ENCODE results near the gene INVS.
"Not testable (repeated sequence)": the region's sequence is repeated elsewhere in the genome, so short reads cannot be mapped to it uniquely, and the experiment has no call there.

INVS gene

DNA sequence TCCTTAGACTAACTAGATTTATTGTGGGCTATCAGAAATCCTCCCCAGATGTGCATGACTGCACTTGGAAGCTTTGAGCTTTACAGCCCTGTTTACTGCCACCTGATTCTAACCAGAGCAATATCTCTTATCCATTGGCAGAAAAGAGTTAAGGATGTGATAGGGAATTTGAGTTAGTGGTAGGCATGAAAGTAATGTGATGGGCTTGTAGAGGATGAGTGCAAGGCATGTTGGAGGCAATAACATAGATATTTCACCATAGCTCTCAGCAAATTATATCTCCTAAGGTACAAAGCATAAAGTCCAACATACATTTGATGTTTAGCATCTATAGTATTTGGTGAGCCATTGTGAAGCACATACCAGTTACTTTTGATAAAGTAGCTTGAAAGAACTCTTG lies 103.8 kb downstream of the INVS start:
- no peak for DNase-seq

DNA sequence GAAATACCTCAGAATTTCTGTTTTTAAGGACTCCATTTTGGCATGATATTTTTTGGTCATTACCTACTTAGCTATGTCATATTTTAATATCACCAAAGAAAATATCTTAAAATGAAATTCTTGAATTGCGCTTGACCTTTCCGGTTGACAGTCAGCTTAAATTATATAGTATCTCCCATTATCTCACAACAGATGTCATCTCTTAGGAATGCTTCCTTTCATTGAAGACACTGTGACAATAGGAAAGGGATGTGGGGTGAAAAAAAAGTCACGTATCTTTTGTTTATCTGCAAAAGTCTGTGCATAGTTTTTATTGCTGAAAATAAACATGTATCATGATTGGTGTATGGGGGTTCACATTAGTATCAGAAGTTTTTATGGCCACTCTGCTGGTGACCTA lies 105.8 kb downstream of the INVS start:
- no peak for DNase-seq

DNA sequence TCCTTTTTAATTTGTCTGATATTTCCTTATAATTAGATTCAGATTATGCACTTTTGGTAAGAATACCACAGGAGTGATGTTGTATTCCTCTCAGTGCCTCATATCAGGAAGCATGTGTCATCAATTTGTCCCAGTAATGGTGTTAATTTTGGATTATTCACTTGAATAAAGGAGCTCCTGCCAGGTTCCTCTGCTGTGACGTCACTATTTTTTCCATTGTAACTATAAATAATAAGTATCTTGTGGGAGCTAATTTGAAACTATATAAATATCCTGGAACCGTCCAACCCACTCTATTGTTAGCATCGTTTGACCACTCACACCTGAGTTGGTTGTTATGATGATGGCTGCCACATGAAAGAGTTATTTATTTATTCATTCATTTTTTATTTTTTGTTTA lies 107.9 kb downstream of the INVS start:
- DNase-seq = no peak

DNA sequence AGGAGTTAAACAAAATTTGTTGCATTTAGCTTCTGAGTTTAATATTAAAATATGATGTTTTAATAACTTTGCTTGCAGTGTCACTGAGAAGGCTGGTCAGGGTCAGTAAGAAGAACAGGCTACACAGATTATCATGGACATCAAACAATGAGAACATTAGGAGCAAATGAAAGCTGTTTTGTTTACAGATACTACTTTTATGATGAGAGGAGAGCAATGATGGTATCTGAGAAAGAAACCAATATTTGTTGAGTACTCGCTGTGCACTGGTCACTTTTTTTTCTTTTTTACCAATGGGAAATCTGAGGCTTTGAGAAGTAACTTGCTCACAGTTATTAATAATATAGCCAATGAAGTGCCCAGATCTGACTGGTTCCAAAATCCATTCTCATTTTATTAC lies 109.6 kb downstream of the INVS start:
- DNase-seq = no peak

DNA sequence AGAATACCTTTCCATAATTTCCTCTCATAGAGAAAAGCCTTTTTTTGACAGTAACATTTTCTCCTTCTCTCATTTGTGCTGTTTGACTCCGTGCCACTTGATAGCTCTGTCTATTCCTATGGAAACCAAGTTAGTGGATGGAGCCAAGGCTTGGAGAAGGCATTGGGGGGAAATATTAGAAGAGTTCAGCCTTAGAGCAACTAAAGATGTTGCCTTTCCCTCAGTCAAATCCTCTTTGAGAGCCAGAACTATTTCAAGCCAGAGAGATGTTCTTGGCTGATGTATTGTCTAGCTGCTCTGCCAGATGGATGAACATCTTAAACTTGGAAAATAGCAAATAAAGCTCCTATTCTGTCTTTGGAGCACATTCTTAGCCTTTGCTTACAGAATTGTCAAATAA lies 112.4 kb downstream of the INVS start:
- no peak for DNase-seq

DNA sequence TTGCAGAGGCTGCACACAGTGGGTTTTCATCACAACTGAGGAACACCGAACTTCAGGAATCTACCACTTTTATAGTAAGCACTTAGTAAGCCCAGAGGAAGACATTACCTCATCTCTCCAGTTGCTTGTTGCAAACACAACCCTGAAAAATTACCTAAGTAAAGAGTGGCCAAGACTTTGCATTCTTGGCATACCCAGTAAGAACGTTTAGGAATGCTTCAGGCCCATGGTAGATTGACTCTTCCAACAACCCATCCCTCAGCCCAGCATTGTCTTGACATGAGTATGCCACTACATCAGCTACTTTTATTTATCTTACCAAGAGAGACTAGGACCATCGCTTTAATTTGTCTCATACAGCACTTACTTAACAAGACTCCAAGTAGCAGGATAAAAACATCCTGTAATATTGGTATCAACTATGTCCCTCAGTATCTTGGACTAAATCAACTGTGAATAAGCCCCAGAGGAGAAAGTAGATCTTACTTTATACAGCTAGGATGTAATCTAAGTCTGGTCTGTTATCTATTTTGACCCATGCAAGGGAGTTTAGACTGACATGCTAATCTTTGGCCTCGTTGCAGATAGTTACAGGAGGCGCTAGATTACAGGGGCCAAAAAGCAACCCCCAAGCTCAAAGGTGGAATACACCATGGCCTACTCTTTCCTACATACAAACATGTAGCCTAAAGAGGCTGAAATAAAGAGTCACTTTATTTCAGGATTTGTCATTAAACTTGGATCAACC lies 114.9 kb downstream of the INVS start:
- no peak for DNase-seq

DNA sequence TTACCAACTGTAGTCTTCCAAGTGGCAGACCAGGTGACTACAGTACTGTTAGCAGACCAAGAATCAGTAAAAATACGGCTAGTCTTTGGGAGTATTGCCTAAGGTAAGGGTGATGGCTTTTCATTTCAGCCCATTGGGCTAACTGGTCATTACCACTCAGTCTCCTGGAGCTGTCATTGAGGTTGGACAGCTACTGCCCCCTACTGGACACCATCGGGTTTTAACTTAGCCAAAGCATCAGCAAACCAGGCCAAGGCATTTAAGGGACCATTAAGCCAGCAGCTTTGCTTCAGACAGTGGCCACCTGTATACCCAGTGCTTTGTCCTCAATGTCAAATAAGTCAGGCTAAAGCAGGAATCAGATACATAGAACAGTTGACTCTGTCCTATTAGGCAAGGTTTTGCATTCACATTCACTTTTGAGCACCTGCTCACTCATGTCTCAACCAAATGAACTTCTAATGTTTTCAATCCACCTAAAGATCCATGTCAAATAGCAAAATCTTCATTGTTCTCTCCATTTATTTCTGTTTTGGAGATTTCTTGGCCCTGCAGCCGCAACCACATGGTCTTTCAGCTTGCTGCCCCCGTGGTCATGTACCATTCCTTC lies 117.2 kb downstream of the INVS start:
- no peak for DNase-seq

DNA sequence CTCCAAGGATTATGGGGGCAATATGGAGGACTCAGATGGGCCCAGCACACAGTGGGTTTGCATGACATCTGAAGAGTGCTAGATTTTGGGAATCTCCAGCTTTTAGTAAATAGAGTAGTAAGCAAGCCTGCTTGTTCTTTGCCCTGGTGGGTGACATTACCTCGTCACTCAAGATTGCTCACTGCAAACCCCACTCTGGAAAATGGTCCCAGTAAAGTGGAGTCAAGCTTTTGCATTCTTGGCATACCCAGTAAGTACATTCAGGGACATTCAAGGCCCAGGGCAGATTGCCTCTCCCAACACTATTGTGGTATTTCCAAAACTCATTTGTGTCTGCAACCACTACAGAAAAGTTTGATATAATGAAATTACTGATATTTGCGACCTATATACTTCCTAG lies 118.5 kb downstream of the INVS start:
- DNase-seq = no peak

DNA sequence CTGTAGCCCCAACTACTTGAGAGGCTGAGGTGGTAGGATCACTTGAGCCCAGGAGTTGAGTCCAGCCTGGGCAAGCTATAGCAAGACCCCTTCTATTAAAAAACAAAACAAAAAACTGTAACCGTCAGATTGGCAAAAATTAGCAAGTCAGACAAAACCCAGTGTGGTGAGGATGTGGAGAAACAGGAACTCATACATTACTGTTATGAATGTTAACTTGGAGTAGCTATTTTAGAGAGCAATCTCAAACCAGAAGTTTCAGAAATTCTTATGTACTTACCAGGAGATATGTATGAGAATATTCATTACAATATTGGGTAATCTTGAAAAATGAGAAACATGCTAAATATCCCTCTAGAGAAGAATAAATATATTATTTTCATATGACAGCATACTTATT lies 120.3 kb downstream of the INVS start:
- DNase-seq = no peak

DNA sequence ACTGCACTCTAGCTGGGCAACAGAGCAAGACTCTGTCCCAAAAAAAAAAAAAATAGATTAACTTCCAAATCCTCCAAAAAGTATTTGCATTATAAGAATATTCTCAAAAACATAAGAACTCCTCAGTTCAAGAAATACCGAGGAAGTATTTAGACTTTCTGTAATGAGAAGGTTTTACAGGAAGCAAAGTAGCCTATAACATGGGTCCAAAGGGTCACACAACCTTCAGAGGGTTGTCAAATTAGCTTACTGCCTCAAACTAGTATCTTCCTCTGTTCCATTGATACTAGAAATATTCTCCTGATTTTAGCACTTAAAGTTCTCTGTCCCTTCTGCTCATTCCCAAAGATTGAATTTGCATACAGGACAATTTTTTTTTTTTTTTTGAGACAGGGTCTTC lies 121.9 kb downstream of the INVS start:
- no peak for DNase-seq

DNA sequence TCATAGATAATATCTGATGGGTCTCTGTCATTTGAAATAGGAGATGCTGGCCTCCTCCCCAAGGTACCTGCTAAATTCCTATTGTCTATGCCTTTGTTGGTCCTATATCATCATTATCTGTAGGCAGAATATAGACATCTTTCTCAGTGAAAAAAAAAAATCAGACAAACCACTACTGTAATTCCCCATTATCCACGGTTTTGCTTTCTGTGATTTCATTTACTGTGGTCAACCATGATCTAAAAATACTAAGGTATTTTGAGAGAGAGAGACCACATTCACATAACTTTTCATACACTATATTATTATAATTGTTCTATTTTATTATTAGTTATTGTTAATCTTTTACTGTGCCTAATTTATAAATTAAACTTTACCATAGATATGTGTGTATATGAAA lies 122.5 kb downstream of the INVS start:
- DNase-seq = no peak

DNA sequence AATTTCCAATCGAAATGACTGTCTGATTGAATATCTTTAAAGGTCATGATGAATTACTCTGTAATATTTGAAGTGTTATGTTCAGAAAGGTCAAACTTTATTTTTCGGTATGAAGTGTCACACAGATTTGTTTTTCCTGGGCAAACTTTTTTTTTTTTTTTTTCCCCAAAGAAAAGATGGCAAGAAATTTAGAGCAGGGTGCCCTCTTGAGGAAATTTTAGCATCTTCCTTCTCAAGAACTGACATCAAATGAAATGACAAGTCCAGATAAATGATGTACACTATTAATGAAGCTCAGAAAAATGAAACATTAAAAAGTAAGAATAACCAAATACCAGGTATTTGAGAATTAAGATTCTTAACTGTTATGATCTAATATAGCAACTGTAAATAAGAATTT lies 123.6 kb downstream of the INVS start:
- no peak for DNase-seq

DNA sequence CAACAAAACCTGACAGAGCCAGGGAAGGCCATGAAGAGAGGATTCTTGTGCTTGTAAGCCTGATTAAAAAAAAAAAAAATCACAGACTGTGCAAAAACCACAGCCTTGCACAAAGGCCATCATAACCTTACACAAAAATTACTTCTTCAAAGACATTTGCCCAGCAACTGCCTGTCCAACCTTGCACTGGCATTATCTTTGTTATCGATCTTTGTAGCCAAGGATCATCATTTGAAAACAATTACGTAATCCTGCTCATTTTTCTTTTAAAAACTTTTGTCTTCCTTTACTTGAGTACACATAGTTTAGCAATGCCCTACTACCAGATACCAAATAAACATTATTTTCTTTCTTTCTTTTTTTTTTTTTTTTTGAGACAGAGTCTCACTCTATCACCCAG lies 128.6 kb downstream of the INVS start:
- DNase-seq = no peak

DNA sequence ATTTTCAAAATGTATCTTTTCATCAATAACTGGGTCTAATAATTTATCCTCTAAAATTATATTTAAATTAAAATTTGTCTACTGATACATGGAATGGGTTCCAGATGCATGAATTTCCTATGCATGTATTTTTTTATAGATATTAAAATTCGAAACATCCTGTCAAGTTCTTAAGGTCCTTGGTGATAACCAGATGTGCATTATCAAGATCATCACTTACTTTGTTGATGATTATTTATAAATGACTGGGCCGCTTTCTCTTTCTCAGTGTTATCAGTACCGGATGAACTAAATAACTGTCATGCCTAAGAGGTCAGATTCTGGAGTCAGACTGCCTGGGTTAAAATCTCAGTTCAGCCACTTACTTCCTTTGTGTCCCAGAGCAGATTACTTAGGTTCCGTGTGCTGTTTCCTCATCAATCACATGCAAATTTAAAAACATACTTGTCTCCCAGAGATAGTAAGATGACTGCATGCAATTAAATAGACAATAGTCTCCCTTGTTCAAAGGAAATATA lies 129.4 kb downstream of the INVS start:
- DNase-seq = no peak

DNA sequence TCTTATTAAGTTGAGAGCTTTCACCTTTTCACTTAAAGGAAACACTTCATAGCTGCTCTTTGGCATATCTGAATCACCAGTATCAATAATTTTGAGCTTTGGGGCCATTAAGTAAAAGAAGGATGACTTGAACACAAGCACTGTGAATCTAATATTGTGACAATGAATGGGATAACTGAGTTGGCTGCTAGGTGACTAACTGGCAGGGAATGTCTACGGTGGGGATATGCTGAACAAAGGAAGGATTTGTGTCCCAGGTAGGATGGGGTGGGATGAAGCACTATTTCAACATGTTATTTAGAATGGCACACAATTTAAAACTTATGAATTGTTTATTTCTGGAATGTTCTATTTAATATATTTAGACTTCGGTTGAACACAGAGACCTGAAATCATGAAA lies 130.1 kb downstream of the INVS start:
- DNase-seq = no peak

DNA sequence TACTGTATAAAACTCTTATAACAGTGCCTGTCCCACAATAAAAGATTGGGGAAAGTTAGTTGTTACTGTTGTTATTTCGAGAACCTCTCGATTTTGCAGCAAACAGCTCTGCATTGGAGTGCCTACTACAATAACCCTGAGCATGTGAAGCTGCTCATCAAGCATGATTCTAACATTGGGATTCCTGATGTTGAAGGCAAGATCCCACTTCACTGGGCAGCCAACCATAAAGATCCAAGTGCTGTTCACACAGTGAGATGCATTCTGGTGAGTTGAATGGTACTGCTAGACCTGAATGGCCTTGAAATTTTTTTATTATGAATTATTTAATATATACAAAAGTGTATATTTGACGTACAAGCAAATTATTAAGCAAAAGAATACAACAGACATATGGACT lies 130.5 kb downstream of the INVS start:
- no peak for DNase-seq

DNA sequence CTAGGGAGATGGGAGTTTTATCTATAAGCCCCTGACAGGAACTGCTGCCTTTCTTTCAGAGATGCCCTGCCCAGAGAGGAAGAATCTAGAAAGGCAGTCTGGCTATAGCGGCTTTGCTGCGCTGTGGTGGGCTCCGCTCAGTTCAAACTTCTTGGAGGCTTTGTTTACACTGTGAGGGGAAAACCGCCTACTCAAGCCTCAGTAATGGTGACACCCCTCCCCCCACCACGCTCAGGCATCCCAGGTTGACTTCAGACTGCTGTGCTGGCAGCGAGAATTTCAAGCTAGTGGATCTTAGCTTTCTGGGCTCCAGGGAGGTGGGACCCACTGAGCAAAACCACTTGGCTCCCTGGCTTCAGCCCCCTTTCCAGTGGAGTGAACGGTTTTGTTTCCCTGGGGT lies 137.9 kb downstream of the INVS start:
- DNase-seq = not testable (repeated sequence)

DNA sequence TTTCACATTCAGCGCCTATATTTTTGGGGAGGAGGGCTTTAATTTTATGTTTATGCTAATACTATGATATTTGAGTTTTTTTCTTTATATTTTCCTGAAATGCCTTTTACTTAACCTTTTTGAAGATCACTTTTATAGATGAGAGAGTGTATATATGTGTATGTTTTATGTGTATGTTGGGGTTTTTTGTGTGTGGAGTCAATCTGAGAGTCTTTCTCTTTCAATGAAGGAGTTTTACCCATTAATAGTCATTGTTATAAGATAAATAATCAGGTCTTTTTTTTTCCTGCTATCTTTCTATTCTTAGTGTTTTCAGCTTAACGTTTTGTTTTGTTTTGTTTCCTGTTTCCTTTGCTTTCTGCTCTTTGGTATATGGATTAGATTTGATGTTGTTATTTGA lies 141.5 kb downstream of the INVS start:
- no peak for DNase-seq

DNA sequence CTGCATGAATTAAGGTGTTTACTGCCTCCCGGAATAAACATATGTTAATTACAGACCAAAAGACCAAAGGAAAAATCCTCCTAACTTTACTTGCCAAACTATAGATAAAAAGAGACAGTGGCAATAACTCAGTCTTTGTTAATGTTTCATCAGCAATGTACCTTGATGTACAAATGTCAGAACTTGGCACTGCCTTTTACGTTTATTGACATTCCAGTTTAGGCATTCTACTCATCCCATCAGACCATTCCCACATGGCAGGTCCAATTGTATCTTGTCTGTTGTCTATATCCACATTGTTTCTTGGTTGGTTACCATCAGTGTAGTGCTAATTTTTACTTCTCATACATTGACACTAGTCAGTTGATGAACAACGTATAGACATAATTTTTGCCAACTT lies 168.2 kb downstream of the INVS start:
- DNase-seq = no peak

DNA sequence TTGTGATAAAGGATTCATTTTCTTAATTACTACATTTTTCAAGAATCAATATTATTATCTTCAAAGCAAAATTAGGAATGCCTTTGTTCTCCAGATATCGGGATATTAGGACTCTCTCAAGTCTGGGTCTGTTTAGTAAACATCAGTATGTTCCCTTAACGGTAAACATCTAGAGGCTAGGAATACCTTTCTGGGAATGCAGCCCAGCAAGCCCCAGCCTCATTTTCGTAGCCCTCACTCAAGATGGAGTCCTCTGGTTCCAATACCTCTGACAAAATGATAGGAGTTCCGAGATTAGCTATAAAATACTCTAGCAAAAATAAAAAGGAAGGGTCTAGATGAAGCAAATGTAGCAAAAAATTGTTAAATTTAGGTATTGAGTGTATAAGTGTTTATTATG lies 169.2 kb downstream of the INVS start:
- no peak for DNase-seq

DNA sequence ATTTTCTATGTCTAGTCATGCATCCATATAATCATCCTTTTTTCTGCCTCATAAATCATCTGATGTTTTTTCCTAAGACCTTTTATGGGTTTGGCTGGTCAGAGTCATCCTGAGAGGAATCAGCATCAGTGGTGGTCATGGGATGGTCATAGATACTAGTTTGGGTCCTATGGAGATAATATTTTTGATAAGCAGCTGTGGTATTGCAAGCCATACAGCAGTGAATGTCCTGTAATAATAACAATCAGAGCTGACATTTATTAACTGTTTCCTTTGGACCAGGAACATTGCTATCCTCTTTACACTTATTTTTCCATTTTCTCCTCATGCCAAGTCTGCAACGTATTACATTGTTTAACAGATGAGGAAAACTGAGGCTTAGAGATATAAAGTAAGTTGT lies 170.6 kb downstream of the INVS start:
- no peak for DNase-seq

DNA sequence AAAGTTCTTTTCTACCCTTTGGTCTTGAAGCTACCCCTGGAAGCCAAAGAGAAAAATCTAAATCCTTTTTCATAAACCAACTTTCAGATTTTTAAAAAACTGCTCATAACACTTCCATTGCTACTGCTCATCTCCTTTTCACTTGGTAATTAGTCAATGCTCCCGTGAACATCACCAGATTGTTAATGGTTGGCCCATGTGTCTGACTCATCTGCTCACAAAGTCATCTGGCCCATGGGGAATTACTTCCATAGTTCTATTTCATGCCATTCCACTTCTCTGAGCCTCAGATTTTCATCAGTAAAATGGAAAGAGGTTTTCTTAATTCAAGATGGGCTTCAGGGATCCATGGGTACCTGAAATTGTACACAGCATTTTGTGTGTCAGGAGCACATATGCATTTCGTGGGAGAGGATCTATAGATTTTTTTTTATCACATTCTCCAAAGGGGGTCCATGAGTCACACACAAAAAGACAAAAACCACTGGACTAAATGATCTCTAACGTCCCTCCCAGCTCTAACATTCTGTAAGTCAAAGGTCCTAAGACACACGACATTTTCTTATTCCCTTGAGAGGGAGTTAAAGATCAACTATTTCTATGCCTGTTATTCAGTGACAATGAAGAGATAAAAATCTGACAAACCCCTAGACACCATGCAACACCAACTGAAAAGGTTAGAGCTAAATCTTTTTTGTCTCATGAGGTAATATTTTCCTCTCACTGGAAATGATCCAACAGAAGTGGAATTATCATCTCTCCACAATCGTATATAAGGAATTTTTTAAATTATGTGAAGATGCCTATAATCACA lies 178.3 kb downstream of the INVS start:
- no peak for DNase-seq

DNA sequence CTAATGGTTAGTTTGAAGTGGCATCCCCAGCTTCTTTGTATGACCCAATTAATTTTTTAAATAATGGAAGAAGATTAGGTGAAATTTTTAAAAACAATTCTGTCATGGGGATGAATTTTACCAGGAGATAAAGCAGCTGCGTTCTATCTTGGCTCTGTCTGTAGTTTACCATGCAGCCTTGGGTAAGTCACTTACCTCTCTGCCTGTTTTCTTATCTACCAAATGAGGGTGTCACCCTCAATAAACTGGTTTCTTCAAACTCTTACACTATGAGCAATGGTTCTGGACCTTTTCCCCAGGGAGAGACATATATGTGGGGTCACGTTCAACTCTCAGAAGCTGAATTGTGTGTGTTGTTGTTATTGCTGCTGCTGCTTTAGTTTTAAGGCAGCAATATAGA lies 182.0 kb downstream of the INVS start:
- no peak for DNase-seq
